Peyer's patch (tissue), 4 donors: Measurements from ENCODE around the gene SUCLG2. TPM values are rescaled to one million over a fixed set of nuclear protein-coding genes. Genes with fewer than 3 reads are reported as not detected.

ENCODE experiments used
- DNase-seq, 3 donors: peaks; one replicate each; pipeline ENCODE4 v3.0.0-alpha.2; 2017 to 2019
- H3K27ac ChIP-seq, 4 donors: fragments of 200-600 bp; sonication (generic); one replicate each; pipeline ENCODE4 v1.5.1; 2016 to 2019
- H3K27me3 ChIP-seq, 2 donors: fragments of 200-600 bp; sonication (generic); one replicate each; pipeline ENCODE4 v1.5.1; 2019
- H3K36me3 ChIP-seq, 3 donors: fragments of 200-600 bp; sonication (generic); one replicate each; pipeline ENCODE4 v1.5.1; 2016 to 2019
- H3K4me1 ChIP-seq, 4 donors: fragments of 200-600 bp; sonication (generic); one replicate each; pipeline ENCODE4 v1.5.1; 2016 to 2019
- H3K4me3 ChIP-seq, 4 donors: fragments of 200-600 bp; sonication (generic); 1 replicate in 3 of 4; 2 replicates in 1 of 4; pipeline ENCODE4 v1.5.1; 2016 to 2019; ENCODE audit warnings: mild to moderate bottlenecking in 1 of 4
- H3K9me3 ChIP-seq, 4 donors: fragments of 200-600 bp; sonication (generic); one replicate each; pipeline ENCODE4 v1.5.1; 2016 to 2019; ENCODE audit warnings: mild to moderate bottlenecking in 1 of 4
- POLR2A ChIP-seq, 2 donors: fragments of 450-650 bp; IDR thresholded peaks; one replicate each; pipeline ENCODE4 v1.5.1; 2017; ENCODE audit warnings: antibody characterized with exemption in 2 of 2, mild to moderate bottlenecking in 2 of 2, moderate library complexity in 2 of 2
- total RNA-seq, 4 donors: library from RNA; depleted of rRNA; stranded (reverse); fragments of >200 nt; gene quantifications; one replicate each; pipeline ENCODE4 v1.1.0, GENCODE V29; 2016
- TF ChIP-seq, protein P1 (sequence below), 6 experiments: fragments of 450-650 bp in 4 of 6; fragments of 200-600 bp in 2 of 6; sonication (generic) in 1 of 6; IDR thresholded peaks; one replicate each; pipeline ENCODE4 v1.5.1; 2017 to 2019; ENCODE audit warnings: antibody characterized with exemption in 6 of 6, mild to moderate bottlenecking in 3 of 6, moderate library complexity in 1 of 6

Gene SUCLG2
- total RNA-seq, 4 donors from 2014 or later: 99.0 to 116 (median 103) TPM

DNA sequence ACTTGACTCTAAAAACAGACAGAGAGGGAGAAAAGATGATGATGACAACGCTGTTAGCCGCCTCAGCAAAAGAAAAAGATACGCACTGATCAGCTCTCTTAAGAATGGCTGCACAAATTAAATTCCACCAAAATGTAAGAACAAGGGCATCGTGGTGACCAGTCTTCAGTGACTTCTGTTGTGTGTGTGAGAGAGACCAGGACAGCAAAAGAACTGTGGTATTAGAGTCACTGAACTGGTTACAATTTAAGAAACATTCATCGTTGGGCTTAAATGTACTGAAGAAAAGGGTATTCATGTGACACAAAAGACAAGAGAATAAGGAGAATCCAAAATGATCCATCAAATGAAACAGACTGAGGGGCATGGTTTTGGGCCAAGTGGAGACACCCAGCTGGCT is 86.5 kb downstream of the SUCLG2 start:
- TF ChIP-seq, protein P1, sequence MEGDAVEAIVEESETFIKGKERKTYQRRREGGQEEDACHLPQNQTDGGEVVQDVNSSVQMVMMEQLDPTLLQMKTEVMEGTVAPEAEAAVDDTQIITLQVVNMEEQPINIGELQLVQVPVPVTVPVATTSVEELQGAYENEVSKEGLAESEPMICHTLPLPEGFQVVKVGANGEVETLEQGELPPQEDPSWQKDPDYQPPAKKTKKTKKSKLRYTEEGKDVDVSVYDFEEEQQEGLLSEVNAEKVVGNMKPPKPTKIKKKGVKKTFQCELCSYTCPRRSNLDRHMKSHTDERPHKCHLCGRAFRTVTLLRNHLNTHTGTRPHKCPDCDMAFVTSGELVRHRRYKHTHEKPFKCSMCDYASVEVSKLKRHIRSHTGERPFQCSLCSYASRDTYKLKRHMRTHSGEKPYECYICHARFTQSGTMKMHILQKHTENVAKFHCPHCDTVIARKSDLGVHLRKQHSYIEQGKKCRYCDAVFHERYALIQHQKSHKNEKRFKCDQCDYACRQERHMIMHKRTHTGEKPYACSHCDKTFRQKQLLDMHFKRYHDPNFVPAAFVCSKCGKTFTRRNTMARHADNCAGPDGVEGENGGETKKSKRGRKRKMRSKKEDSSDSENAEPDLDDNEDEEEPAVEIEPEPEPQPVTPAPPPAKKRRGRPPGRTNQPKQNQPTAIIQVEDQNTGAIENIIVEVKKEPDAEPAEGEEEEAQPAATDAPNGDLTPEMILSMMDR (IDR thresholded peaks at IDR 0.05): no peak
- TF ChIP-seq POLR2A (IDR thresholded peaks at IDR 0.05): no peak
- Histone ChIP-seq H3K4me1 (peaks cover 0 to 7% (median 0%) of the 10 kb centered on the region in 4 donors), H3K27me3 (no peaks in the 10 kb centered on the region), H3K36me3 (no peaks in the 10 kb centered on the region), H3K9me3 (no peaks in the 10 kb centered on the region), H3K4me3 (no peak overlapping the region), H3K27ac (no peak overlapping the region)
- DNase-seq: no peak

DNA sequence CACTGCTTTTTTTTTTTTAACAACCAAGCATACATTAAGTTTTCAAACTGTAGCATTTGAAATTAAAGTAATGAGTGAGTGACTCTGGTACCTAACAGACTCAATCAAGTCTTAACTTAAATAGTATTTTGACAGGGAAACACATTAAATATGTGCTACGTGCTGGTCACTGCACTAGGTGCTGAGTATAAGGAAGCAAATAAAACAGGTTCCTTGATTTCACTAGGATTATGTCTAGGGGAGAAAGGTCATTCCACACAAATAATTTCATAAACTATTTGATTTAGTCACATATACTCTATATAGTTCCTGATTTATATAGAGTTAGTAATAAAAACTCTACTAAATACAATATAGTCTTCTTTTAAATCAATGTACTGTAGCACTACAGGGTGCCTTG is 89.4 kb downstream of the SUCLG2 start:
- no peaks in the 10 kb centered on the region for H3K27me3 ChIP-seq
- H3K27ac ChIP-seq: no peak overlapping the region
- TF ChIP-seq POLR2A (IDR thresholded peaks at IDR 0.05): no peak
- TF ChIP-seq, protein P1 (IDR thresholded peaks at IDR 0.05): no peak
- no peaks in the 10 kb centered on the region for H3K9me3 ChIP-seq
- H3K36me3 ChIP-seq: no peaks in the 10 kb centered on the region
- peaks cover 0 to 14% (median 0%) of the 10 kb centered on the region in 4 donors for H3K4me1 ChIP-seq
- no peak overlapping the region for H3K4me3 ChIP-seq
- DNase-seq: no peak

DNA sequence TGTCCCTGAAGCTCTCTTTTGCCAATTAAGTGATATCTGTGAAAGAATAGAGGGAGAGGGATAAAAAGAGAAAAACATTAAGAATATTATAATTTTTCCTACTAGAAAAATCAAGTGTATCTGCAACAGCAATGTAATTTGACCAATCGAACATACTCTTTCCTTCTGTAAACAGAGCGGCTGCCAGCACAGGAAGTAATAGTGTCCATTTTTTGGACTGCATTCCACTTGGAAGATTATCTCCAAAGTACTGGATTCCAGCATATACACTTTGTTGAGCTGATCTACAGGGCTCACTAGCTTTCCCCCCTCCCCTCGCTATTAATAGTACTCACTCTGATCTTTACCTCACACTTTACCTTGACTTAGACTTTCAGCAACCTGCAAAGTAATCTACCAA is 90.4 kb downstream of the SUCLG2 start:
- H3K9me3 ChIP-seq: no peaks in the 10 kb centered on the region
- DNase-seq: no peak
- H3K4me1 ChIP-seq: peaks cover 0 to 14% (median 0%) of the 10 kb centered on the region in 4 donors
- no peak overlapping the region for H3K4me3 ChIP-seq
- H3K27ac ChIP-seq: no peak overlapping the region
- TF ChIP-seq POLR2A (IDR thresholded peaks at IDR 0.05): no peak
- TF ChIP-seq, protein P1 (IDR thresholded peaks at IDR 0.05): no peak
- H3K27me3 ChIP-seq: no peaks in the 10 kb centered on the region
- H3K36me3 ChIP-seq: no peaks in the 10 kb centered on the region

DNA sequence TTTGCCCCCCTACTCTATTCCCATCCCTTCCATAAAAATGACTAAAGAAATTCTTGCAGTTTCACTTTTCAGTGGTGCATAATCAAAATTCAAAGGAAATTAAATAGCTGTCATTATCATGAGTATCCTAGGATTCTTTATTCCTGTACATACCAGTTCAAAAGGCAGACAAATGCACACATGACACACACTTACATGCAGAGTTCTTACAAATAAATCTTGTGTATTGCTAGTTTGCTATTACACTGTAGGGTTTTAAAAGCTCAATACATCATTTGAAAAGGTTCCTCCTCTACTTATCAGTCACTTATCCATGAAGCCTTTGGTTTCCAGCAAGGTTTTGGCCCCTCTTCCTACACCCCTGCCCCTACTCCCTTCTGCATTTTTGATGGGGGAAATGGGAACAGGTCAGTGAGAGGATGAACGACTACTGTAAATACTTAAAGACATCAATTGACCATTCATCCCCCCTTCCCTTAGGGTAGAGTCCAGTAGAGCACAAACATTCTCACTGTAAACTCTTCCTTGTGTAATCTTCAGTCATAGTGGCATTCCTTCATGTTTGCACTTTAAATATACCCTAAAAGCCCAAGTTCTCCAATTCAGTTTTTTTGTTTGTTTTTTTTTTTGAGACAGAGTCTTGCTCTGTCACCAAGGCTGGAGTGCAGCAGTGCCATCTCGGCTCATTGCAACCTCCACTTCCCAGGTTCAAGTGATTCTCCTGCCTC is 92.6 kb downstream of the SUCLG2 start:
- TF ChIP-seq POLR2A (IDR thresholded peaks at IDR 0.05): no peak
- TF ChIP-seq, protein P1 (IDR thresholded peaks at IDR 0.05): no peak
- H3K4me3 ChIP-seq: no peak overlapping the region
- H3K4me1 ChIP-seq: peaks cover 0 to 14% (median 0%) of the 10 kb centered on the region in 4 donors
- H3K27me3 ChIP-seq: no peaks in the 10 kb centered on the region
- H3K9me3 ChIP-seq: no peaks in the 10 kb centered on the region
- H3K27ac ChIP-seq: no peak overlapping the region
- peaks cover 0 to 6% (median 0%) of the 10 kb centered on the region in 3 donors for H3K36me3 ChIP-seq
- DNase-seq: no peak

DNA sequence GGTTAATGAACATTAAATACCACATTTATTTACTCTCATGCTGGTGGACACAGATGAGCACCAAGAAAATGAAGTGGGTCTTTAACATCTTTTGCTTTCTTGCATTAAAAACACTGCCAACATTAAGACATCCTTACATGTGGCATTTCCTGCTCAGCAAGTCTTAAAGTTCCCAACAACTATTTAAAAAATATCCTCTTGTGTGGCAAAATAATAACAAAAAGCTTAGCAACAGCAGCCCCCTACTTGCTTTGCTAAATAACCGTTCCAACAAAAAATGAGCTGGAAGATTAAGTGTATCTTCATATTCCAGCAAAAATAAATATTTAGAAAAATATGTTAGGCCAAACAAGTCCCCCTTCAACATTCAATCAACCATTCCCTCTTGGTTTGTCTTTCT is 93.1 kb downstream of the SUCLG2 start:
- H3K36me3 ChIP-seq: peaks cover 0 to 6% (median 0%) of the 10 kb centered on the region in 3 donors
- TF ChIP-seq, protein P1 (IDR thresholded peaks at IDR 0.05): no peak
- no peak for TF ChIP-seq POLR2A (IDR thresholded peaks at IDR 0.05)
- peaks cover 0 to 14% (median 0%) of the 10 kb centered on the region in 4 donors for H3K4me1 ChIP-seq
- no peak overlapping the region for H3K4me3 ChIP-seq
- DNase-seq: no peak
- H3K27me3 ChIP-seq: no peaks in the 10 kb centered on the region
- no peaks in the 10 kb centered on the region for H3K9me3 ChIP-seq
- no peak overlapping the region for H3K27ac ChIP-seq
